Activated CD8-positive, alpha-beta memory T cell treated with anti-CD3 and anti-CD28 coated beads for 48 hours (primary cell): ENCODE results near the gene SCYL3.
"Not testable (repeated sequence)": the region's sequence is repeated elsewhere in the genome, so short reads cannot be mapped to it uniquely, and the experiment has no call there.

Experiments
- DNase-seq, 3 experiments: peaks; one replicate each; pipeline ENCODE4 v3.0.0-alpha.2; 2020; ENCODE audit warnings: low read depth in 2 of 3, low spot score in 2 of 3

SCYL3 gene

GRCh38 chr1:169816617-169817016 is 77.1 kb downstream of the SCYL3 start:
- DNase-seq: no peak

GRCh38 chr1:169814265-169814664 is 79.4 kb downstream of the SCYL3 start:
- DNase-seq: no peak

- DNase-seq: no peak
These were observed 81.6 kb downstream of the SCYL3 start for GRCh38 chr1:169812131-169812530.

- DNase-seq: not testable (repeated sequence)
These were observed 82.2 kb downstream of the SCYL3 start for GRCh38 chr1:169811418-169812035.

GRCh38 chr1:169809370-169810095 is 84.2 kb downstream of the SCYL3 start:
- no peak for DNase-seq

- DNase-seq: no peak
These were observed 88.8 kb downstream of the SCYL3 start for GRCh38 chr1:169804941-169805340.

- DNase-seq: no peak
These were observed 90.8 kb downstream of the SCYL3 start for GRCh38 chr1:169802888-169803287.
